Parathyroid adenoma (tissue), 2 donors: ENCODE results near the gene NUDT1.

ENCODE experiments used
- H2AFZ ChIP-seq: fragments of 300-600 bp; sonication (generic); one replicate; pipeline ENCODE4 v1.7.0; 2017; ENCODE audit warnings: antibody characterized with exemption, mild to moderate bottlenecking
- H3K27ac ChIP-seq: fragments of 300-600 bp; sonication (generic); one replicate; pipeline ENCODE4 v1.7.0; 2017
- H3K27me3 ChIP-seq: fragments of 300-600 bp; sonication (generic); one replicate; pipeline ENCODE4 v1.7.0; 2017; ENCODE audit warnings: low read length; ENCODE audit not compliant: control insufficient read depth, insufficient read depth
- H3K36me3 ChIP-seq: fragments of 300-600 bp; sonication (generic); one replicate; pipeline ENCODE4 v1.7.0; 2017; ENCODE audit warnings: low read length; ENCODE audit not compliant: control insufficient read depth, insufficient read depth
- H3K4me1 ChIP-seq: fragments of 300-600 bp; sonication (generic); one replicate; pipeline ENCODE4 v1.7.0; 2017; ENCODE audit warnings: control low read depth
- H3K4me2 ChIP-seq: fragments of 300-600 bp; sonication (generic); one replicate; pipeline ENCODE4 v1.7.0; 2017; ENCODE audit warnings: low read length
- H3K4me3 ChIP-seq: fragments of 300-600 bp; sonication (generic); one replicate; pipeline ENCODE4 v1.7.0; 2017; ENCODE audit warnings: low read depth, low read length
- H3K79me2 ChIP-seq: fragments of 300-600 bp; sonication (generic); one replicate; pipeline ENCODE4 v1.7.0; 2017; ENCODE audit warnings: control low read depth
- H3K9ac ChIP-seq: fragments of 300-600 bp; sonication (generic); one replicate; pipeline ENCODE4 v1.7.0; 2017; ENCODE audit warnings: mild to moderate bottlenecking
- H3K9me3 ChIP-seq: fragments of 300-600 bp; sonication (generic); one replicate; pipeline ENCODE4 v1.7.0; 2017; ENCODE audit warnings: low read length; ENCODE audit not compliant: control insufficient read depth
- CTCF ChIP-seq: fragments of 300-600 bp; sonication (generic); IDR thresholded peaks from one replicate; pipeline ENCODE4 v1.7.0; 2017; ENCODE audit warnings: antibody characterized with exemption, mild to moderate bottlenecking
- donor health status: primary hyperparathyroidism.

Gene NUDT1

GRCh38 chr7:2258661-2259365, 16.8 kb downstream of the NUDT1 start:
- no peak overlapping the region for H3K4me2 ChIP-seq
- H3K4me3 ChIP-seq = no peak overlapping the region
- no peaks in the 10 kb centered on the region for H3K79me2 ChIP-seq
- no peak for TF ChIP-seq CTCF
- no peaks in the 10 kb centered on the region for H3K36me3 ChIP-seq
- no peak overlapping the region for H2AFZ ChIP-seq
- no peaks in the 10 kb centered on the region for H3K9me3 ChIP-seq
- H3K27ac ChIP-seq = no peak overlapping the region
- no peaks in the 10 kb centered on the region for H3K27me3 ChIP-seq
- no peak overlapping the region for H3K9ac ChIP-seq
- no peaks in the 10 kb centered on the region for H3K4me1 ChIP-seq

GRCh38 chr7:2259480-2259879, 17.5 kb downstream of the NUDT1 start:
- H3K9ac ChIP-seq = no peak overlapping the region
- H3K27ac ChIP-seq = no peak overlapping the region
- H3K4me1 ChIP-seq = no peaks in the 10 kb centered on the region

GRCh38 chr7:2260820-2261219, 18.8 kb downstream of the NUDT1 start:
- H3K27me3 ChIP-seq = no peaks in the 10 kb centered on the region
- H3K9me3 ChIP-seq = no peaks in the 10 kb centered on the region
- H3K36me3 ChIP-seq = no peaks in the 10 kb centered on the region
- no peak overlapping the region for H3K4me2 ChIP-seq
- H3K9ac ChIP-seq = no peak overlapping the region
- no peak overlapping the region for H3K27ac ChIP-seq
- no peak overlapping the region for H3K4me3 ChIP-seq
- no peaks in the 10 kb centered on the region for H3K4me1 ChIP-seq
- TF ChIP-seq CTCF = no peak
- no peaks in the 10 kb centered on the region for H3K79me2 ChIP-seq
- no peak overlapping the region for H2AFZ ChIP-seq

More at GRCh38 chr7:2259480-2259879, 17.5 kb downstream of the NUDT1 start:
- H3K36me3 ChIP-seq = no peaks in the 10 kb centered on the region
- H3K4me3 ChIP-seq = no peak overlapping the region
- H3K4me2 ChIP-seq = no peak overlapping the region
- no peak for TF ChIP-seq CTCF
- H3K27me3 ChIP-seq = no peaks in the 10 kb centered on the region
- H3K9me3 ChIP-seq = no peaks in the 10 kb centered on the region
- H3K79me2 ChIP-seq = no peaks in the 10 kb centered on the region
- no peak overlapping the region for H2AFZ ChIP-seq

- Histone ChIP-seq H3K27ac (no peak overlapping the region), H3K9ac (no peak overlapping the region), H3K79me2 (no peaks in the 10 kb centered on the region), H3K4me1 (no peaks in the 10 kb centered on the region), H3K4me2 (no peak overlapping the region), H3K27me3 (no peaks in the 10 kb centered on the region), H3K9me3 (no peaks in the 10 kb centered on the region), H3K36me3 (no peaks in the 10 kb centered on the region), H2AFZ (no peak overlapping the region), H3K4me3 (no peak overlapping the region)
- TF ChIP-seq CTCF = no peak
These were observed 19.6 kb downstream of the NUDT1 start for GRCh38 chr7:2261611-2262010.

- Histone ChIP-seq H3K9me3 (no peaks in the 10 kb centered on the region), H3K9ac (no peak overlapping the region), H3K79me2 (no peaks in the 10 kb centered on the region), H2AFZ (no peak overlapping the region), H3K36me3 (no peaks in the 10 kb centered on the region), H3K4me1 (no peaks in the 10 kb centered on the region), H3K27ac (no peak overlapping the region), H3K4me2 (no peak overlapping the region), H3K27me3 (no peaks in the 10 kb centered on the region), H3K4me3 (no peak overlapping the region)
- TF ChIP-seq CTCF = no peak
These were observed 21.1 kb downstream of the NUDT1 start for GRCh38 chr7:2263176-2263575.
